ENCODE measurements around the gene ZSWIM4.

ZSWIM4 gene

GRCh38 chr19:13835791-13836723 is 40.8 kb downstream of the ZSWIM4 start:
- no peak for DNase-seq (ENCODE audit: low read depth)

- no peak for DNase-seq (ENCODE audit: low read depth)
Observed at GRCh38 chr19:13838435-13839129, 43.3 kb downstream of the ZSWIM4 start.

GRCh38 chr19:13839130-13839937 is 44.1 kb downstream of the ZSWIM4 start:
- peak; percentile 75 for DNase-seq (ENCODE audit: low read depth)

GRCh38 chr19:13839938-13840304 is 44.7 kb downstream of the ZSWIM4 start:
- no peak for DNase-seq (ENCODE audit: low read depth)

- no peak for DNase-seq (ENCODE audit: low read depth)
Observed at GRCh38 chr19:13840305-13841085, 45.3 kb downstream of the ZSWIM4 start.

- DNase-seq (ENCODE audit: low read depth) = no peak
Observed at GRCh38 chr19:13841086-13841961, 46.1 kb downstream of the ZSWIM4 start.

- no peak for DNase-seq (ENCODE audit: low read depth)
Observed at GRCh38 chr19:13841962-13842290, 46.7 kb downstream of the ZSWIM4 start.

- DNase-seq (ENCODE audit: low read depth) = peak; percentile 67
Observed at GRCh38 chr19:13842291-13843103, 47.3 kb downstream of the ZSWIM4 start.

GRCh38 chr19:13843104-13843921 is 48.1 kb downstream of the ZSWIM4 start:
- DNase-seq (ENCODE audit: low read depth) = no peak

GRCh38 chr19:13844130-13844631 is 48.9 kb downstream of the ZSWIM4 start:
- no peak for DNase-seq (ENCODE audit: low read depth)

GRCh38 chr19:13846557-13847406 is 51.5 kb downstream of the ZSWIM4 start:
- DNase-seq (ENCODE audit: low read depth) = peak; percentile 87

- DNase-seq (ENCODE audit: low read depth) = peak; percentile 70
Observed at GRCh38 chr19:13847407-13848339, 52.4 kb downstream of the ZSWIM4 start.

- no peak for DNase-seq (ENCODE audit: low read depth)
Observed at GRCh38 chr19:13848340-13848677, 53.1 kb downstream of the ZSWIM4 start.

GRCh38 chr19:13848798-13849676 is 53.8 kb downstream of the ZSWIM4 start:
- DNase-seq (ENCODE audit: low read depth) = no peak

- no peak for DNase-seq (ENCODE audit: low read depth)
Observed at GRCh38 chr19:13849991-13850909, 55.0 kb downstream of the ZSWIM4 start.

All from activated T-cell treated with anti-CD3 and anti-CD28 coated beads for 1 hour (primary cell).